Measurements from ENCODE around the gene ITGB6. TPM values are rescaled to one million over a fixed set of nuclear protein-coding genes. Genes with fewer than 3 reads are reported as not detected.

ITGB6 gene
- total RNA-seq, 6 experiments from 2014 or later: 0.11 to 0.68 (median 0.44) TPM; not detected in 2

DNA sequence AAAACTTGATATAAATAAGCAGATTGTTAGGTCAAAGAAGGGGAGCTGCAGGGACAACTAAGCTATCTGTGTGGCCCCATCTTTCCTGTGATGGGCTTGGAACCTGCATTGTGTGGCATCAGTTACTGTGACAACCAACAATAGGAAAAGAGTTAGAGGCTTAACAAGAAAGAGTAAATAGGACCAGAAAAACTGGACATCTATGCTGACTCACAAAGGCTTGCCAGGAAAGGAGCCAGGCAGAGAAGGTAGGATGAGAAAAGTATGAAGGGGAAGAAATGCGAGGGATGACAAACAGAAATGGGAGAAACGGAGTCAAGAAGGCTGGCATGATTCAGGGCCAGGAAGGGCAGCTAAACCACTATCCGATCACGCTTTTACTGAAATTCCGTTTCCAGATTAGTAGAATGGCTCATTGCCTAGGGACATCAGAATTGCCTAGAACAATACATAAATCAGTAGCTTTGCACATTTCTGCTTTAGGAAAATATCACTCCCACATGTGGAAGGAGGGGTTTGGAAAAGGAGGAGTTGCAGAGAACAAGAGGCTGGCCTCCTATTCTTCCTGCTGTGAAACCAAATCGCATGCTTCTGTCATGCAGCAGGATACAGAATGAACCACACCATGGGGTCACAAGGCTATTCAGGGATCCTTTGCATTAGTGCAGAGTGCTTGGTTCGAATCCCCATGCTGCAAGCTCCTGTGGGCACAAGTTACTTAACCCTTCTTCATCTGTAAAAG is 144.9 kb downstream of the ITGB6 start:
- Histone ChIP-seq H3K4me1 (no peaks in the 10 kb centered on the region), H3K4me3 (no peak overlapping the region), H3K27me3 (no peaks in the 10 kb centered on the region), H3K27ac (no peak overlapping the region), H3K9me3 (no peaks in the 10 kb centered on the region), H3K36me3 (no peaks in the 10 kb centered on the region)
- 67% methylated on average over 6 of the region's 7 CpGs for WGBS (ENCODE audit: insufficient coverage, low coverage, low lambda C conversion rate, missing lambda C conversion rate)
- DNase-seq (no peak), ATAC-seq (no peak)
- intact Hi-C loops (cut with DNase I): no loop called here
- no peak for TF ChIP-seq POLR2A (IDR thresholded peaks at IDR 0.05)
- TF ChIP-seq, protein P1, sequence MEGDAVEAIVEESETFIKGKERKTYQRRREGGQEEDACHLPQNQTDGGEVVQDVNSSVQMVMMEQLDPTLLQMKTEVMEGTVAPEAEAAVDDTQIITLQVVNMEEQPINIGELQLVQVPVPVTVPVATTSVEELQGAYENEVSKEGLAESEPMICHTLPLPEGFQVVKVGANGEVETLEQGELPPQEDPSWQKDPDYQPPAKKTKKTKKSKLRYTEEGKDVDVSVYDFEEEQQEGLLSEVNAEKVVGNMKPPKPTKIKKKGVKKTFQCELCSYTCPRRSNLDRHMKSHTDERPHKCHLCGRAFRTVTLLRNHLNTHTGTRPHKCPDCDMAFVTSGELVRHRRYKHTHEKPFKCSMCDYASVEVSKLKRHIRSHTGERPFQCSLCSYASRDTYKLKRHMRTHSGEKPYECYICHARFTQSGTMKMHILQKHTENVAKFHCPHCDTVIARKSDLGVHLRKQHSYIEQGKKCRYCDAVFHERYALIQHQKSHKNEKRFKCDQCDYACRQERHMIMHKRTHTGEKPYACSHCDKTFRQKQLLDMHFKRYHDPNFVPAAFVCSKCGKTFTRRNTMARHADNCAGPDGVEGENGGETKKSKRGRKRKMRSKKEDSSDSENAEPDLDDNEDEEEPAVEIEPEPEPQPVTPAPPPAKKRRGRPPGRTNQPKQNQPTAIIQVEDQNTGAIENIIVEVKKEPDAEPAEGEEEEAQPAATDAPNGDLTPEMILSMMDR (IDR thresholded peaks at IDR 0.05): no peak

DNA sequence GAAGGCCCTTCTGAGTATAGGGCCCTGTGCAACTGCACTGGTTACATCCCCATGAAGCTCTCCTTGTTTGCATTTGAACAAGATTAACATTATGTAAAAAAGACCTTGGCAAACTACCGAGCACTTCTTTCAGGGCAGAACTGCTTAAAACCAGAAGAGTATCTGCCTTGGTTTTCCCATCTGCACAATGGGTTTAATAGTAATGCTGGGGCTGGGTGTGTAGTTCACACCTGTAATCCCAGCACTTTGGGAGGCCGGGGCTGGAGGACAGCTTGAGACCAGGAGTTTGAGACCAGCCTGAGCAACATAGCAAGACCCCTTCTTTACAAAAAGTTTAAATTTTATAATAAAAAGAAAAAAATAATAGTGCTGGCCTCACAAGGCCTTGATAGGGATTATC is 146.1 kb downstream of the ITGB6 start:
- WGBS (ENCODE audit: insufficient coverage, low coverage, low lambda C conversion rate, missing lambda C conversion rate): 75% methylated on average over 2 of the region's 2 CpGs

DNA sequence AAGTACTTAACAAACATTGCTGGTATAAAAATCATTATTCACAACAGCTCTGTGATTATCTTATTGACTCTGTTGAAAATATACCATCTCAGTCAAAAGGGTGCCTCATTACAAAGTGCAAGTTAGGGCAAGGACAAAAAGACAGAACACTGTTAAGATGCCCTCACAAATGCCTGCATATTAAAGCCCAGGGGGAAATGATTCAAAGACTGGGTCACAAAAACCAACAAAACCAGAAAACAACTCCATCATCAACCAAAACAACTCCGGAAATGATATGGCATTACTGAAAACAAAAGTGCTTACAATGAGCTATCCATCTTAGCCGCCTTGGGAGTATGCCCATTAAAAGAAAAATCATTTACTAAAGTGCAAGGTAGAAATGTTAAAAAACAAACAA is 147.5 kb downstream of the ITGB6 start:
- Histone ChIP-seq H3K4me3 (no peak overlapping the region), H3K4me1 (no peaks in the 10 kb centered on the region), H3K9me3 (no peaks in the 10 kb centered on the region), H3K27me3 (no peaks in the 10 kb centered on the region), H3K27ac (no peak overlapping the region), H3K36me3 (no peaks in the 10 kb centered on the region)
- 68% methylated on average over 2 of the region's 2 CpGs for WGBS (ENCODE audit: insufficient coverage, low coverage, low lambda C conversion rate, missing lambda C conversion rate)
- ATAC-seq: no peak
- intact Hi-C loops (cut with DNase I): no loop called here
- DNase-seq: no peak
- no peak for TF ChIP-seq POLR2A (IDR thresholded peaks at IDR 0.05)
- TF ChIP-seq, protein P1 (IDR thresholded peaks at IDR 0.05): no peak

More for the DNA sequence above, 146.1 kb downstream of the ITGB6 start:
- no peak for DNase-seq
- H3K36me3 ChIP-seq: no peaks in the 10 kb centered on the region
- H3K4me3 ChIP-seq: no peak overlapping the region
- intact Hi-C loops (cut with DNase I): no loop called here
- H3K9me3 ChIP-seq: no peaks in the 10 kb centered on the region
- TF ChIP-seq, protein P1 (IDR thresholded peaks at IDR 0.05): no peak
- no peak for TF ChIP-seq POLR2A (IDR thresholded peaks at IDR 0.05)
- no peaks in the 10 kb centered on the region for H3K27me3 ChIP-seq
- ATAC-seq: no peak
- H3K27ac ChIP-seq: no peak overlapping the region
- H3K4me1 ChIP-seq: no peaks in the 10 kb centered on the region

DNA sequence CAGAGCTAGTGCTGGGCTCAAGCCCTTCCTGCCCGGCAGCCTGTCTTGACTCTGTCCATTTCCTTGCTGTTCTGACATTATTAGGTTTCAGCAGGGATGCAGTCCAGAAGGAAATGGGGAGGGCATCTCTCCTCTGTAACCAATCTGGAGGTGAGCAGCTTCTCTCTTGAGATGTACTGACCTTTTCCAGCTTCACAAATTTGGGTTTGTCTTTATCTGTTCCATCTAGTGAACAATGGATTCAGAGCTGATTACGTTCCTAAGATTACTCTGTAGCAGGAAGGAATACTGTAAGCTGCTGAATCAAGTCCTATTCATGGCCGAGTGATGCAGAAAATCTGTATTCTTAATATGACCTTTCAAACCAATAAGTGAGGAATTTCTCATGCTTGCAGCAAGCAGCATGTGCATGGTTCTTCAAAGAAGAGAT is 148.7 kb downstream of the ITGB6 start:
- intact Hi-C loops (cut with DNase I): no loop called here
- no peaks in the 10 kb centered on the region for H3K36me3 ChIP-seq
- H3K4me1 ChIP-seq: no peaks in the 10 kb centered on the region
- no peak overlapping the region for H3K4me3 ChIP-seq
- H3K9me3 ChIP-seq: no peaks in the 10 kb centered on the region
- TF ChIP-seq POLR2A (IDR thresholded peaks at IDR 0.05): no peak
- TF ChIP-seq, protein P1 (IDR thresholded peaks at IDR 0.05): no peak
- WGBS (ENCODE audit: insufficient coverage, low coverage, low lambda C conversion rate, missing lambda C conversion rate): 23% methylated on average over 3 of the region's 3 CpGs
- no peak for ATAC-seq
- no peak overlapping the region for H3K27ac ChIP-seq
- DNase-seq: no peak
- H3K27me3 ChIP-seq: no peaks in the 10 kb centered on the region

Measured in right lobe of liver (tissue), 6 donors.